ENCODE results near the gene AQP5. TPM values are rescaled to one million over a fixed set of nuclear protein-coding genes. Genes with fewer than 3 reads are reported as not detected.

AQP5 gene
- polyA plus RNA-seq, 2 donors, result 3.1 to 48.8 TPM

- Histone ChIP-seq H3K4me3 (ENCODE audit: low read depth in 1 of 2, low read length in 2 of 2) (no peak overlapping the region), H3K27me3 (ENCODE audit: control insufficient read depth in 1 of 2, insufficient read depth in 2 of 2, low read length in 2 of 2) (no peaks in the 10 kb centered on the region)
- 85 to 88% methylated on average over 6 of the region's 6 CpGs for whole genome bisulfite sequencing, 2 donors
Measured at GRCh38 chr12:49968471-49968870, 6.8 kb downstream of the AQP5 start.

GRCh38 chr12:49969027-49969426 lies 7.4 kb downstream of the AQP5 start:
- Histone ChIP-seq H3K4me1 (ENCODE audit: control insufficient read depth in 2 of 2, insufficient read depth in 2 of 2, low read length in 1 of 2) (peaks cover 2 to 7% of the 10 kb centered on the region in 2 donors), H3K9me3 (ENCODE audit: control insufficient read depth in 2 of 2, insufficient read depth in 1 of 2, low read depth in 1 of 2, low read length in 1 of 2) (no peaks in the 10 kb centered on the region), H3K27ac (ENCODE audit: low read depth in 2 of 2, low read length in 1 of 2) (no peak overlapping the region), H3K4me3 (ENCODE audit: low read depth in 1 of 2, low read length in 2 of 2) (no peak overlapping the region), H3K36me3 (ENCODE audit: control insufficient read depth in 2 of 2, insufficient read depth in 2 of 2, low read length in 1 of 2) (no peaks in the 10 kb centered on the region), H3K27me3 (ENCODE audit: control insufficient read depth in 1 of 2, insufficient read depth in 2 of 2, low read length in 2 of 2) (no peaks in the 10 kb centered on the region)
- 80 to 95% methylated on average over 5 of the region's 5 CpGs for whole genome bisulfite sequencing, 2 donors

More at GRCh38 chr12:49968471-49968870, 6.8 kb downstream of the AQP5 start:
- Histone ChIP-seq H3K27ac (ENCODE audit: low read depth in 2 of 2, low read length in 1 of 2) (no peak overlapping the region), H3K36me3 (ENCODE audit: control insufficient read depth in 2 of 2, insufficient read depth in 2 of 2, low read length in 1 of 2) (no peaks in the 10 kb centered on the region), H3K9me3 (ENCODE audit: control insufficient read depth in 2 of 2, insufficient read depth in 1 of 2, low read depth in 1 of 2, low read length in 1 of 2) (no peaks in the 10 kb centered on the region), H3K4me1 (ENCODE audit: control insufficient read depth in 2 of 2, insufficient read depth in 2 of 2, low read length in 1 of 2) (peaks cover 2 to 8% of the 10 kb centered on the region in 2 donors)

- Histone ChIP-seq H3K4me3 (ENCODE audit: low read depth in 1 of 2, low read length in 2 of 2) (no peak overlapping the region), H3K36me3 (ENCODE audit: control insufficient read depth in 2 of 2, insufficient read depth in 2 of 2, low read length in 1 of 2) (no peaks in the 10 kb centered on the region), H3K9me3 (ENCODE audit: control insufficient read depth in 2 of 2, insufficient read depth in 1 of 2, low read depth in 1 of 2, low read length in 1 of 2) (no peaks in the 10 kb centered on the region), H3K27ac (ENCODE audit: low read depth in 2 of 2, low read length in 1 of 2) (no peak overlapping the region), H3K27me3 (ENCODE audit: control insufficient read depth in 1 of 2, insufficient read depth in 2 of 2, low read length in 2 of 2) (no peaks in the 10 kb centered on the region), H3K4me1 (ENCODE audit: control insufficient read depth in 2 of 2, insufficient read depth in 2 of 2, low read length in 1 of 2) (peaks cover 2 to 7% of the 10 kb centered on the region in 2 donors)
- WGBS, 2 donors, result 77 to 83% methylated on average over 12 of the region's 12 CpGs
Measured at GRCh38 chr12:49969651-49970429, 8.2 kb downstream of the AQP5 start.

GRCh38 chr12:49970658-49971057 lies 9.0 kb downstream of the AQP5 start:
- Histone ChIP-seq H3K27me3 (ENCODE audit: control insufficient read depth in 1 of 2, insufficient read depth in 2 of 2, low read length in 2 of 2) (no peaks in the 10 kb centered on the region), H3K4me1 (ENCODE audit: control insufficient read depth in 2 of 2, insufficient read depth in 2 of 2, low read length in 1 of 2) (peaks cover 2 to 7% of the 10 kb centered on the region in 2 donors), H3K9me3 (ENCODE audit: control insufficient read depth in 2 of 2, insufficient read depth in 1 of 2, low read depth in 1 of 2, low read length in 1 of 2) (no peaks in the 10 kb centered on the region)

GRCh38 chr12:49971141-49971540 lies 9.5 kb downstream of the AQP5 start:
- H3K36me3 ChIP-seq (ENCODE audit: control insufficient read depth in 2 of 2, insufficient read depth in 2 of 2, low read length in 1 of 2), result no peaks in the 10 kb centered on the region
- no peak overlapping the region for H3K27ac ChIP-seq (ENCODE audit: low read depth in 2 of 2, low read length in 1 of 2)
- 59% methylated on average over 6 of the region's 6 CpGs for WGBS, 2 donors
- H3K9me3 ChIP-seq (ENCODE audit: control insufficient read depth in 2 of 2, insufficient read depth in 1 of 2, low read depth in 1 of 2, low read length in 1 of 2), result no peaks in the 10 kb centered on the region
- no peaks in the 10 kb centered on the region for H3K27me3 ChIP-seq (ENCODE audit: control insufficient read depth in 1 of 2, insufficient read depth in 2 of 2, low read length in 2 of 2)
- H3K4me3 ChIP-seq (ENCODE audit: low read depth in 1 of 2, low read length in 2 of 2), result no peak overlapping the region
- H3K4me1 ChIP-seq (ENCODE audit: control insufficient read depth in 2 of 2, insufficient read depth in 2 of 2, low read length in 1 of 2), result peaks cover 2 to 7% of the 10 kb centered on the region in 2 donors

More at GRCh38 chr12:49970658-49971057, 9.0 kb downstream of the AQP5 start:
- H3K36me3 ChIP-seq (ENCODE audit: control insufficient read depth in 2 of 2, insufficient read depth in 2 of 2, low read length in 1 of 2), result no peaks in the 10 kb centered on the region
- H3K4me3 ChIP-seq (ENCODE audit: low read depth in 1 of 2, low read length in 2 of 2), result no peak overlapping the region
- 61 to 67% methylated on average over 10 of the region's 10 CpGs for WGBS, 2 donors
- H3K27ac ChIP-seq (ENCODE audit: low read depth in 2 of 2, low read length in 1 of 2), result no peak overlapping the region

GRCh38 chr12:49972129-49972528 lies 10.5 kb downstream of the AQP5 start:
- Histone ChIP-seq H3K36me3 (ENCODE audit: control insufficient read depth in 2 of 2, insufficient read depth in 2 of 2, low read length in 1 of 2) (no peaks in the 10 kb centered on the region), H3K27me3 (ENCODE audit: control insufficient read depth in 1 of 2, insufficient read depth in 2 of 2, low read length in 2 of 2) (no peaks in the 10 kb centered on the region), H3K9me3 (ENCODE audit: control insufficient read depth in 2 of 2, insufficient read depth in 1 of 2, low read depth in 1 of 2, low read length in 1 of 2) (no peaks in the 10 kb centered on the region), H3K4me3 (ENCODE audit: low read depth in 1 of 2, low read length in 2 of 2) (no peak overlapping the region), H3K4me1 (ENCODE audit: control insufficient read depth in 2 of 2, insufficient read depth in 2 of 2, low read length in 1 of 2) (peaks cover 1 to 7% of the 10 kb centered on the region in 2 donors), H3K27ac (ENCODE audit: low read depth in 2 of 2, low read length in 1 of 2) (no peak overlapping the region)
- 85% methylated on average over 9 of the region's 9 CpGs for WGBS, 2 donors

- Histone ChIP-seq H3K4me1 (ENCODE audit: control insufficient read depth in 2 of 2, insufficient read depth in 2 of 2, low read length in 1 of 2) (no peaks in the 10 kb centered on the region), H3K27ac (ENCODE audit: low read depth in 2 of 2, low read length in 1 of 2) (no peak within 1 kb of the TSS)
- 82% methylated on average over 18 of the region's 18 CpGs for whole genome bisulfite sequencing, 2 donors
Measured at GRCh38 chr12:49972641-49973360, 11.1 kb downstream of the AQP5 start, which contains the start of gene AQP6. AQP6 (plus strand) TSS chr12:49972947; CDS start chr12:49973174, 227 bp downstream.

GRCh38 chr12:49973361-49973830 lies 11.7 kb downstream of the AQP5 start:
- Histone ChIP-seq H3K4me3 (ENCODE audit: low read depth in 1 of 2, low read length in 2 of 2) (no peak overlapping the region), H3K27ac (ENCODE audit: low read depth in 2 of 2, low read length in 1 of 2) (no peak overlapping the region), H3K36me3 (ENCODE audit: control insufficient read depth in 2 of 2, insufficient read depth in 2 of 2, low read length in 1 of 2) (no peaks in the 10 kb centered on the region), H3K27me3 (ENCODE audit: control insufficient read depth in 1 of 2, insufficient read depth in 2 of 2, low read length in 2 of 2) (no peaks in the 10 kb centered on the region), H3K9me3 (ENCODE audit: control insufficient read depth in 2 of 2, insufficient read depth in 1 of 2, low read depth in 1 of 2, low read length in 1 of 2) (no peaks in the 10 kb centered on the region), H3K4me1 (ENCODE audit: control insufficient read depth in 2 of 2, insufficient read depth in 2 of 2, low read length in 1 of 2) (no peaks in the 10 kb centered on the region)
- 85 to 88% methylated on average over 19 of the region's 19 CpGs for WGBS, 2 donors

More at GRCh38 chr12:49972641-49973360, 11.1 kb downstream of the AQP5 start, which contains the start of gene AQP6:
- no peak within 1 kb of the TSS for H3K4me3 ChIP-seq (ENCODE audit: low read depth in 1 of 2, low read length in 2 of 2)
- H3K36me3 ChIP-seq (ENCODE audit: control insufficient read depth in 2 of 2, insufficient read depth in 2 of 2, low read length in 1 of 2), result no peaks in the 10 kb centered on the region
- no peaks in the 10 kb centered on the region for H3K9me3 ChIP-seq (ENCODE audit: control insufficient read depth in 2 of 2, insufficient read depth in 1 of 2, low read depth in 1 of 2, low read length in 1 of 2)
- H3K27me3 ChIP-seq (ENCODE audit: control insufficient read depth in 1 of 2, insufficient read depth in 2 of 2, low read length in 2 of 2), result no peaks in the 10 kb centered on the region

GRCh38 chr12:49974231-49974675 lies 12.6 kb downstream of the AQP5 start:
- H3K4me1 ChIP-seq (ENCODE audit: control insufficient read depth in 2 of 2, insufficient read depth in 2 of 2, low read length in 1 of 2), result no peaks in the 10 kb centered on the region
- 52 to 63% methylated on average over 15 of the region's 15 CpGs for WGBS, 2 donors
- H3K27me3 ChIP-seq (ENCODE audit: control insufficient read depth in 1 of 2, insufficient read depth in 2 of 2, low read length in 2 of 2), result no peaks in the 10 kb centered on the region
- H3K27ac ChIP-seq (ENCODE audit: low read depth in 2 of 2, low read length in 1 of 2), result no peak overlapping the region
- H3K4me3 ChIP-seq (ENCODE audit: low read depth in 1 of 2, low read length in 2 of 2), result no peak overlapping the region
- H3K9me3 ChIP-seq (ENCODE audit: control insufficient read depth in 2 of 2, insufficient read depth in 1 of 2, low read depth in 1 of 2, low read length in 1 of 2), result no peaks in the 10 kb centered on the region
- H3K36me3 ChIP-seq (ENCODE audit: control insufficient read depth in 2 of 2, insufficient read depth in 2 of 2, low read length in 1 of 2), result no peaks in the 10 kb centered on the region

Measured in esophagus (tissue), 2 donors.